Pulmonary artery endothelial cell (primary cell): ENCODE measurements around the gene C2orf80. TPM values are rescaled to one million over a fixed set of nuclear protein-coding genes. Genes with fewer than 3 reads are reported as not detected.
"Not testable (repeated sequence)": the region's sequence is repeated elsewhere in the genome, so short reads cannot be mapped to it uniquely, and the experiment has no call there.

Source experiments
- DNase-seq: peaks from one replicate; pipeline ENCODE4 v3.0.0-alpha.2; 2011; ENCODE audit warnings: low read depth, low spot score
- total RNA-seq: library from RNA; depleted of rRNA; stranded (reverse); fragments of >200 nt; gene quantifications from 2 replicates; pipeline ENCODE4 v1.2.3, GENCODE V29; 2014

Gene C2orf80
- total RNA-seq, 1 donor from 2014 or later = not detected

GRCh38 chr2:208135794-208136715 lies 53.8 kb downstream of the C2orf80 start:
- no peak for DNase-seq

GRCh38 chr2:208134928-208135586 lies 54.8 kb downstream of the C2orf80 start:
- no peak for DNase-seq

- DNase-seq = no peak
Observed at GRCh38 chr2:208130712-208131110, 59.1 kb downstream of the C2orf80 start.

GRCh38 chr2:208129744-208130711 lies 59.8 kb downstream of the C2orf80 start, which contains the start of gene CRYGC:
Gene CRYGC, minus strand, starts transcription at chr2:208129828. Its CDS starts 36 bp downstream, at chr2:208129792.
- no peak for DNase-seq

- DNase-seq = no peak
Observed at GRCh38 chr2:208128136-208128535, 61.7 kb downstream of the C2orf80 start.

- DNase-seq = no peak
Observed at GRCh38 chr2:208127090-208127489, 62.7 kb downstream of the C2orf80 start.

GRCh38 chr2:208125251-208125650 lies 64.6 kb downstream of the C2orf80 start:
- no peak for DNase-seq

GRCh38 chr2:208124013-208124715 lies 65.7 kb downstream of the C2orf80 start, which contains the start of gene CRYGD:
Gene CRYGD, minus strand, starts transcription at chr2:208124524. Its CDS starts 51 bp downstream, at chr2:208124473.
- DNase-seq = not testable (repeated sequence)

- DNase-seq = no peak
Observed at GRCh38 chr2:208122248-208122647, 67.6 kb downstream of the C2orf80 start.

- DNase-seq = no peak
Observed at GRCh38 chr2:208118918-208119317, 70.9 kb downstream of the C2orf80 start.

- DNase-seq = not testable (repeated sequence)
Observed at GRCh38 chr2:208117390-208117789, 72.4 kb downstream of the C2orf80 start.

Other genes starting within 250 kb of the C2orf80 start
- 7.2 and 11.4 TPM in 2 replicates for gene PLEKHM3, start 164.5 kb downstream of the C2orf80 start, total RNA-seq
- gene CRYGD, start 65.5 kb downstream of the C2orf80 start, total RNA-seq = not detected in 2 replicates
- not detected in 2 replicates for gene CRYGC, start 60.2 kb downstream of the C2orf80 start, total RNA-seq
- not detected in 2 replicates for gene CRYGB, start 43.9 kb downstream of the C2orf80 start, total RNA-seq
- gene CRYGA, start 26.4 kb downstream of the C2orf80 start, total RNA-seq = not detected in 2 replicates
- gene IDH1, start 65.0 kb upstream of the C2orf80 start, total RNA-seq = 111 and 190 TPM in 2 replicates
- gene PIKFYVE, start 76.2 kb upstream of the C2orf80 start, total RNA-seq = 23.4 and 31.8 TPM in 2 replicates
- gene PTH2R, start 216.8 kb upstream of the C2orf80 start, total RNA-seq = 0.04 TPM in 1 of 2 replicates, not detected in the other